ENCODE results near the gene BAZ1B.
A peak's percentile ranks its signal among the peaks of the same experiment; 100 is the strongest.
"Not testable (repeated sequence)": the region's sequence is repeated elsewhere in the genome, so short reads cannot be mapped to it uniquely, and the experiment has no call there.

Gene BAZ1B

GRCh38 chr7:73426016-73426415 is 96.1 kb downstream of the BAZ1B start:
- no peak for DNase-seq

DNA sequence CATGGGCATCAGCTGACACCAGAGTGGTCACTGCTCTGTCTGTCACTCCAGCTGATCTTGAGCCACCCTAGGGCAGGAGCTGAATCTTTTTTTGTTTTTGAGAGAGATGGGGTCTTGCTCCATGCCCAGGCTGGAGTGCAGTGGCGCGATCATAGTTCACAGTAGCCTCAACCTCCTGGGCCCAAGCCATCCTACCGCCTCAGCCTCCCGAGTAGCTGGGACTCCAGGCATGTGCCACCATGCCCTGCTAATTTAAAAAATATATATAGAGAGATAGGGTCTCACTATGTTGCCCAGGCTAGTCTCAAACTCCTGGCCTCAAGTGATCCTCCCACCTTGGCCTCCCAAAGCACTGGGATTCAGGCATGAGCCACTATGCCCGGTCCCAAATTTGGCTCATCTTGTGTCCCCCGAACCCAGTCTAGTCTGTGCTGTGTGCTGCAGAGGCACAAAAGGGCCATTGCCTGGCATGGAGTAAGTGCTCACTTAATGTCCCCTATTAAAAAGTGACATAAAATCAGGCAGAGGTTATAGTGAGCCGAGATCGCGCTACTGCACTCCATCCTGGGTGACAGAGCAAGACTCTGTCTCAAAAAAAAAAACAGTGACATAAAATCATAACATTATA is 96.6 kb downstream of the BAZ1B start:
- DNase-seq = no peak

GRCh38 chr7:73424489-73424885 is 97.6 kb downstream of the BAZ1B start:
- no peak for DNase-seq

- no peak for DNase-seq
These were observed 98.3 kb downstream of the BAZ1B start for GRCh38 chr7:73423519-73424488.

GRCh38 chr7:73420610-73421009 is 101.5 kb downstream of the BAZ1B start:
- not testable (repeated sequence) for DNase-seq

DNA sequence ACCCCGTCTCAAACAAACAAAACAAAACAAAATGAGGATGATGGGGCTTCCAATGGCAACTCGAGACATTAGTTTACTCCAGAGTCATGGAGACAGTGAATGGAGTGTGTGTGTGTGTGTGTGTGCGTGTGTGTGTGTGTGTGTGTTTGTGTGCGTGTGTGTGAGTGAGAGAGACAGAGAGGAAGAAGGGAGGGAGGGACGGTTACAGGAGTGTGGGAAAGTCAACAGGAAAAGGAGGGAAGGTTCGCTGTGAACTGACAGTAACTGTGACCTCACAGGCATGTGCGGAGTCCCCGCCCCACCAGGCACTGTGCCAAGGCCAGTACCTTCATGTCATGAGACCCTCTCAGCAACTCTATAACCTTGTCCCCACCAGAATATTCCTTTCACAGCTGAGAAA is 102.1 kb downstream of the BAZ1B start:
- not testable (repeated sequence) for DNase-seq

DNA sequence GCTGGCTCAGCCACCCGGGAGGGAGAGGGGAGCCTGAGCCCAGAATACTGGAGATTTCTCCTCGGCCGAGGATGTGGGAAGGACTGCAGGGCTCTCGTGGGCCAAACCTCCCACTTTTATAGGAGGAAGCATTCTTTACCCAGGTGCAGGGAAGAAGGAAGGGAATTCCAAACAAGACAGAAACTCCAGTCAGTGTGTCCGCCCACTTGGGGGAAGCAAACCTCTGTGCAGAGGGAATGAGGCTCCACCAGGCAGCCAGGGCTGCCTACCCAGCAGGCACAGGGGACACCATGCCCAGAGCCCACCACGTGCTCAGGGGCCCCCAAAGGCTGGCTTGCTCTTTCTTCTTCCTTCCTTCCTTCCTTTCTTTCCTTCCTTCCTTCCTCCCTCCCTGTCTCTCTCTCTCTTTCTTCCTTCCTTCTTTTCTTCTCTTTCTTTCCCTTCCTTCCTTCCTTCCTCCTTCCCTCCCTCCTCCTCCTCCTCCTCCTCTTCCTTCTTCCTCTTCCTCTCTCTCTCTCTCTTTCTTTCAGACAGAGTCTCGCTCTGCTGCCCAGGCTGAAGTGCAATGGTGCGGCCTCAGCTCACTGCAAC is 103.9 kb downstream of the BAZ1B start:
- no peak for DNase-seq

DNA sequence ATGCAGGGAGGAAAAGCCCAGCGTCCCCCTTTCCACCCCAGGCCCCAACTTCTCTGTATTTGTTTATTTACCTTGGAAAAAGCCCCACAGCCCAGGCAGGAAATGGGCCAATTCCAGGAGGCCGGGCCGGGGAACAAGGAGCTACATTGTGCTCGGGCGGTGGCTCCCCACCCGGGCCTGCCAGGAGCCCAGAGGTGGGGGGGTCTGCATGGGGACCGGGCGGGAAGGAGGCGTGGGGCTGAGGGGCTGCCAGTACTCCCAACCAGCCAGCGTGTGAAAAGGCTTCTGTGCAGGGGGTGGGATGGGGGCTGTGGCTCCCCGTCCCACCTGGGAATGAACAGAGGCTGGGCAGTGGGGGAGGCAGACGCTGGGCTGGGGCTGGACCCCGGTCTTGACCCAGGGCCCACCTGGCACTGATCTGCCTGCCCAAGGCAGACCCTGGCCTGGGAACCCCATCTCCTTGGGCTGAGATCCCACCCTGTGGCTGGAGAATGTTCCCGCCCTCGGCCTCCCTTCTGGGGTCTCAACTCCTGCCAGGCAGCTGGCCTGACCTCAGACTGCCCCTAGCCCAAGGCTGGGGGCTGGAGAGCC is 111.5 kb downstream of the BAZ1B start:
- DNase-seq = not testable (repeated sequence)

GRCh38 chr7:73404860-73405259 is 117.2 kb downstream of the BAZ1B start:
- not testable (repeated sequence) for DNase-seq

DNA sequence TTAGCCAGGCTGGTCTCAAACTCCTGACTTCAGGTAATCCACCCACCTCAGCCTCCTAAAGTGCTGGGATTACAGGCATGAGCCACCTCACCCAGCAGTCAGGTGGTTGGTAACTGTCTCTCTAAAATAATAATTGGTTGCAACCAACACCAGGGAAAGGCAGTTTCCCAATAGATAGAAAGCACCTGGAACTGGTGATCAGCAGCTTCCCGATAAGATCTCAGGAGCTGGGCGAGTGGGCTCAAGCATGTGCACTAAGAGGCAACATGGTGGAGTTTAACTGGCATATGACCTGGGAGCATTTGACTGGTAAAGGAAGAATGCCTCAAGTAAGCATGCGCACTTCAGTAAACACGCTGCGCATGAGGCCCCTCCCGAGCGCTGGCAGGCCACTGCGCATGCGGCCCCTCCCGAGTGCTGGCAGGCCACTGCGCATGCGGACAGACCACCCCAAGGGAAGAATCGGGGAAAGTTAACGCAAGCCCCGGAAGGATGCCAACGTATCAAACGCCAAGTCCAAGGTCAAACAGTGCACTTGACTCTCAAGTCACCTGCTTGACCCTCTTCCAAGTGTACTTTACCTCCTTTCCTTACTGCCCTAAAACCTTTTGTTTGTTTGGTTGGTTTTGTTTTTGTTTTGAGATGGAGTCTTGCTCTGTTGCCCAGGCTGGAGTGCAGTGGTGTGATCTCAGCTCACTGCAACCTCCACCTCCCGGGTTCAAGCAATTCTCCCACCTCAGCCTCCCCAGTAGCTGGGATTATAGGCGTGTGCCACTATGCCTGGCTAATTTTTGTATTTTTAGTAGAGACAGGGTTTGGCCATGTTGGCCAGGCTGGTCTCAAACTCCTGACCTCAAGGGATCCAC is 122.7 kb downstream of the BAZ1B start:
- peak; percentile 28 to 40 for DNase-seq

- DNase-seq = no peak
These were observed 124.4 kb downstream of the BAZ1B start for GRCh38 chr7:73397521-73398281.

DNA sequence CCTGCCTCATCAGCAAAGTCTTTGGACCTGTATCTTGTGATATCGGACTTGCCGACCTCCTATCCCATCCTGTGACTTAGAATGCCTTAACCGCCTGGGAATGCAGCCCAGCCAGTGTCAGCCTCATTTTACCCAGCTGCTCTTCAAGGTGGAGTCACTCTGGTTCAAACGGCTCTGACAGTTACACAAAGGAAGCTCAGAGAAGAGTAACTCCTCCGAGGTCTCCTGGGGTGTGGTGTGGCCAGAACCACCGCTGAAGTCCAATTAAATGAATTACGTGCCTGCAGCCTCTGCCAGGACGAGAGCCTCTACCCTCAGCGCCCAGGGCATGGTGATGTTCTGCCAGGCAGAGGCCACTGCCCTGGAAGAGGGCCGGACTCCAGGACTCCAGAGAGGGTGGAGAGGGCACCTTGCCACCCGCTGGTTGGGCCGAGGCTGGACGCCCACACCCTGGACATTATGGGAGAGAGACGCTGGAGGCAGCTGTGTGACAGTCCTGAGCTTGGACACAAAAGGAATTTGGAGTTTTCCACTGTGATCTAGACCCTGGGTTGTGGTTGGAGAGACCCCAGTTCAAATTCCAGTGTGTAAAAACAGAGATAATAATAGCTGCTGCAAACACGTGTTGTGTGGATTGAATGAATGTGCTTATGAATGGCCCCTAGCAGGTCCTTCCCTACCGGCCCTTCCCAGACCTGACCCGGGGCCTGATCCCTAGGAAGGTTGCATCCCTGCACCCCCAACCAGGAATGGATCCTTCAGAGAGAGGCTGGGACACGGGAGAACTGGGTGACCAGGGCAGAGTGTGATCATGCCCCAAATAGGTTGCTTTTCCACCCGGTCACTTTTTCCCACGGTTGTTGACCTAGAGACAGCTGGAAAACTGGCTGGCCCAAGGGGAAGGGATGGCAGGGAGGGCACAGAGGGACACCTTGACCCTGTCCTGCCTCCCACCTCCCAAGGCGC is 126.3 kb downstream of the BAZ1B start:
- no peak for DNase-seq

- no peak for DNase-seq
These were observed 127.7 kb downstream of the BAZ1B start for GRCh38 chr7:73394422-73394821.

DNA sequence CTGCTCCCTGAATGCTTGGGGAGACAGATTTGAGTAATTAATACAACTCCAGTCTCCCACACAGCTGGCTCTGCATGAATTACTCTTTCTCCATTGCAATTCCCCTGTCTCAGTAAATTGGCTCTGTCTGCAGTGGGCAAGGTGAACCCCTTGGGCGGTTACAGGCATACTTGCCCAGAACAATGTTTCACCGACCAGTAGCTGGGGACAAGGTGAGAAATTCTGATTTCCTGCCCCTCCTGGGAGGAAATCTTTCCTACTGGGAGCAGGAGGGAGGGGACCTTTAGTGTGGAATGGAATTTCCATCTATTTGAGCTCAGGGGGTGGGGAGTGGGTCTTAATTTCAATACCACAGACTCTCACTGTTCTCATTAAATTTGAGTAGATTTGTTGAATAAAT is 130.7 kb downstream of the BAZ1B start:
- no peak for DNase-seq
